HCT116 (cell line): ENCODE results near the gene NUCB2. TPM values are rescaled to one million over a fixed set of nuclear protein-coding genes. Genes with fewer than 3 reads are reported as not detected.

ENCODE experiments used
- ATAC-seq: fragments of 200-7000 bp; cut with Tn5 transposase; 2 replicates; pipeline ENCODE4 v1.9.1; 2020; ENCODE audit warnings: mild to moderate bottlenecking, moderate library complexity
- BruUV-seq: library from RNA; stranded (reverse); fragments of 400-500 nt; replicated peaks from 2 replicates; lab custom pipeline; 2021; lab: Mats Ljungman, UMichigan
- CTCF ChIA-PET: fragments of 300-600 bp; sonication (Branson Sonifier 250); formaldehyde crosslinking; loops from one replicate; lab custom pipeline; 2021; ENCODE audit warnings: antibody characterized with exemption; lab: Charles Lee
- POLR2A ChIA-PET: fragments of 300-600, 350-600 bp; sonication (Branson Sonifier 250); formaldehyde crosslinking; loops from one replicate; lab custom pipeline; 2021; ENCODE audit warnings: antibody characterized with exemption; lab: Charles Lee
- RAD21 ChIA-PET, 2 experiments: fragments of 300-600 bp; sonication (Branson Sonifier 250); formaldehyde crosslinking; loops; one replicate each; lab custom pipeline; 2023; ENCODE audit warnings: low total read pairs in 2 of 2; ENCODE audit not compliant: uncharacterized antibody in 2 of 2, unreplicated experiment in 2 of 2, low non-redundant PET in 1 of 2; lab: Charles Lee
- DNase-seq: peaks from one replicate; pipeline ENCODE4 v3.0.0-alpha.2; 2010; ENCODE audit warnings: low read depth, low spot score
- H2AFZ ChIP-seq: fragments of 200-600 bp; shearing (Covaris generic), sonication (generic); 2 replicates; pipeline ENCODE4 v1.6.1; 2017; ENCODE audit warnings: low read depth, mixed run types, mixed read lengths, antibody characterized with exemption, low read length; ENCODE audit not compliant: poor library complexity, severe bottlenecking
- H3K27ac ChIP-seq: 2 replicates; pipeline ENCODE4 v1.5.1; 2012; ENCODE audit warnings: low read depth, low read length
- H3K27me3 ChIP-seq: fragments of 200-600 bp; sonication (generic); 2 replicates; pipeline ENCODE4 v1.6.1; 2016; ENCODE audit warnings: mixed run types, low read length, mixed read lengths; ENCODE audit not compliant: insufficient read depth
- H3K36me3 ChIP-seq, 2 experiments: fragments of 200-500 bp in 1 of 2; fragments of 200-600 bp in 1 of 2; sonication (Bioruptor generic) in 1 of 2; sonication (generic) in 1 of 2; 2 replicates each; pipeline versions ENCODE4 v1.5.1 to v1.6.1; 2014 to 2016; ENCODE audit warnings: low read length in 2 of 2, inconsistent platforms in 1 of 2, mixed read lengths in 1 of 2, mixed run types in 1 of 2; ENCODE audit not compliant: insufficient read depth in 2 of 2, control insufficient read depth in 1 of 2
- H3K4me1 ChIP-seq, 2 experiments: fragments of 200-600 bp in 1 of 2; sonication (generic) in 1 of 2; 2 replicates each; pipeline versions ENCODE4 v1.5.1 to v1.6.1; 2012 to 2017; ENCODE audit warnings: low read length in 2 of 2, inconsistent platforms in 1 of 2, mild to moderate bottlenecking in 1 of 2, mixed read lengths in 1 of 2, mixed run types in 1 of 2, moderate library complexity in 1 of 2; ENCODE audit not compliant: insufficient read depth in 2 of 2, control insufficient read depth in 1 of 2
- H3K4me2 ChIP-seq: fragments of 200-600 bp; sonication (generic); 2 replicates; pipeline ENCODE4 v1.6.1; 2017; ENCODE audit warnings: mixed run types, low read length, mixed read lengths
- H3K4me3 ChIP-seq, 2 experiments: fragments of 200-600 bp in 1 of 2; sonication (generic) in 1 of 2; replicated peaks in 1 of 2; 2 replicates each; pipeline ENCODE4 v1.5.1; 2011 to 2016; ENCODE audit warnings: low read length in 2 of 2, control low read depth in 1 of 2, low read depth in 1 of 2, mild to moderate bottlenecking in 1 of 2, mixed read lengths in 1 of 2, mixed run types in 1 of 2
- H3K79me2 ChIP-seq: fragments of 200-600 bp; sonication (generic); 2 replicates; pipeline ENCODE4 v1.6.1; 2017; ENCODE audit warnings: mild to moderate bottlenecking, mixed run types, low read length, moderate library complexity, mixed read lengths; ENCODE audit not compliant: insufficient read depth
- H3K9ac ChIP-seq: fragments of 200-600 bp; sonication (generic); 2 replicates; pipeline ENCODE4 v1.6.1; 2016; ENCODE audit warnings: low read length, mixed read lengths
- H3K9me2 ChIP-seq: fragments of 200-600 bp; sonication (generic), shearing (Covaris generic); 2 replicates; pipeline ENCODE4 v1.6.1; 2017; ENCODE audit warnings: mixed run types, mild to moderate bottlenecking, moderate library complexity; ENCODE audit not compliant: insufficient read depth
- H3K9me3 ChIP-seq, 2 experiments: fragments of 200-500 bp in 1 of 2; fragments of 200-600 bp in 1 of 2; sonication (Bioruptor generic) in 1 of 2; sonication (generic) in 1 of 2; 2 replicates each; pipeline ENCODE4 v1.6.1; 2014 to 2017; ENCODE audit warnings: low read length in 2 of 2, mixed read lengths in 2 of 2, inconsistent platforms in 1 of 2, low read depth in 1 of 2, mild to moderate bottlenecking in 1 of 2, mixed run types in 1 of 2, moderate library complexity in 1 of 2; ENCODE audit not compliant: control insufficient read depth in 1 of 2, insufficient read depth in 1 of 2
- H4K20me1 ChIP-seq: fragments of 200-600 bp; sonication (generic), shearing (Covaris generic); 2 replicates; pipeline ENCODE4 v1.6.1; 2017; ENCODE audit warnings: mixed run types, mild to moderate bottlenecking, moderate library complexity; ENCODE audit not compliant: insufficient read depth
- ATF3 ChIP-seq: IDR thresholded peaks from 2 replicates; pipeline ENCODE4 v1.6.1; 2012
- CBX3 ChIP-seq: IDR thresholded peaks from 2 replicates; pipeline ENCODE4 v1.6.1; 2012; ENCODE audit warnings: low read depth
- CEBPB ChIP-seq: IDR thresholded peaks from 2 replicates; pipeline ENCODE4 v1.6.1; 2012; ENCODE audit warnings: low read depth
- CTCF ChIP-seq, 3 experiments: fragments of 200-600 bp in 1 of 3; sonication (generic) in 1 of 3; IDR thresholded peaks in 2 of 3; conservative IDR thresholded peaks in 1 of 3; 2 replicates each; pipeline ENCODE4 v1.5.1; 2012 to 2017; ENCODE audit warnings: low read depth in 2 of 3, low read length in 2 of 3, antibody characterized with exemption in 1 of 3, borderline replicate concordance in 1 of 3, control low read depth in 1 of 3, mild to moderate bottlenecking in 1 of 3, mixed read lengths in 1 of 3, mixed run types in 1 of 3, moderate library complexity in 1 of 3; ENCODE audit not compliant: insufficient read depth in 1 of 3
- EGR1 ChIP-seq: IDR thresholded peaks from 2 replicates; pipeline ENCODE4 v1.6.1; 2012; ENCODE audit warnings: low read depth
- ELF1 ChIP-seq: IDR thresholded peaks from 2 replicates; pipeline ENCODE4 v1.6.1; 2012; ENCODE audit warnings: low read depth, borderline replicate concordance
- JUND ChIP-seq: IDR thresholded peaks from 2 replicates; pipeline ENCODE4 v1.6.1; 2012
- MAX ChIP-seq: IDR thresholded peaks from 2 replicates; pipeline ENCODE4 v1.6.1; 2012
- POLR2A ChIP-seq: IDR thresholded peaks from 2 replicates; pipeline ENCODE4 v1.7.0; 2011; ENCODE audit warnings: borderline replicate concordance; ENCODE audit not compliant: insufficient read depth, insufficient read length; ENCODE audit errors: extremely low read depth
- POLR2AphosphoS5 ChIP-seq: IDR thresholded peaks from 2 replicates; pipeline ENCODE4 v1.6.1; 2011; ENCODE audit warnings: mild to moderate bottlenecking, low read depth, low read length, moderate library complexity
- SIN3A ChIP-seq: IDR thresholded peaks from 2 replicates; pipeline ENCODE4 v1.6.1; 2012; ENCODE audit warnings: low read depth
- SP1 ChIP-seq: IDR thresholded peaks from 2 replicates; pipeline ENCODE4 v1.6.1; 2012; ENCODE audit warnings: low read depth
- TCF7L2 ChIP-seq: IDR thresholded peaks from 2 replicates; pipeline ENCODE4 v1.7.0; 2011; ENCODE audit warnings: borderline replicate concordance, inconsistent platforms; ENCODE audit not compliant: insufficient read depth, insufficient read length; ENCODE audit errors: extremely low read depth
- YY1 ChIP-seq: IDR thresholded peaks from 2 replicates; pipeline ENCODE4 v1.6.1; 2011; ENCODE audit warnings: low read length, low read depth, moderate library complexity, mild to moderate bottlenecking; ENCODE audit not compliant: insufficient replicate concordance; ENCODE audit errors: extremely low read depth
- ZNF274 ChIP-seq: fragments of 200-500 bp; sonication (Bioruptor generic); IDR thresholded peaks from 2 replicates; pipeline ENCODE4 v1.6.1; 2014; ENCODE audit warnings: mild to moderate bottlenecking, low read depth, low read length, inconsistent platforms
- intact Hi-C: fragments of 100-400 bp; cut with micrococcal nuclease; formaldehyde crosslinking; loops from 2 replicates; pipeline ENCODE4 v1.10.0; 2022
- total RNA-seq: library from RNA; stranded (reverse); gene quantifications from one replicate; pipeline ENCODE4 v1.2.1, GENCODE V29; 2021; ENCODE audit not compliant: unreplicated experiment
- TF ChIP-seq, protein P1 (sequence below): IDR thresholded peaks from 2 replicates; pipeline ENCODE4 v1.6.1; 2012; ENCODE audit warnings: low read depth
- TF ChIP-seq, protein P2 (sequence below): IDR thresholded peaks from 2 replicates; pipeline ENCODE4 v1.6.1; 2011; ENCODE audit warnings: mild to moderate bottlenecking, low read length, moderate library complexity; ENCODE audit not compliant: insufficient replicate concordance; ENCODE audit errors: extremely low read depth

The NUCB2 gene
- total RNA-seq, 1 experiment from 2014 or later = 40.6 TPM

GRCh38 chr11:17300372-17300771 is 23.8 kb downstream of the NUCB2 start:
- intact Hi-C loops = no loop called here
- no peak overlapping the region for H3K27ac ChIP-seq
- H3K27me3 ChIP-seq = no peaks in the 10 kb centered on the region
- no peaks in the 10 kb centered on the region for H4K20me1 ChIP-seq
- H2AFZ ChIP-seq = no peak overlapping the region
- H3K4me1 ChIP-seq = no peaks in the 10 kb centered on the region
- no peak overlapping the region for H3K9ac ChIP-seq
- POLR2A ChIA-PET = no interaction called here
- H3K4me2 ChIP-seq = no peak overlapping the region
- no peak for ATAC-seq
- H3K9me2 ChIP-seq = no peaks in the 10 kb centered on the region
- DNase-seq = no peak
- CTCF ChIA-PET = no interaction called here
- BruUV-seq = no TSS peak
- TF ChIP-seq MAX (no peak), ELF1 (no peak), EGR1 (no peak), ZNF274 (no peak), CEBPB (no peak), ATF3 (no peak), YY1 (no peak), CTCF (IDR thresholded peaks at IDR 0.05 in 2 of 3, conservative IDR thresholded peaks at IDR 0.05 in 1 of 3; ENCODE audit: borderline replicate concordance in 1 of 3, insufficient read depth in 1 of 3, low read depth in 2 of 3, low read length in 2 of 3) (no peak), JUND (no peak), TCF7L2 (no peak), SIN3A (no peak), SP1 (no peak), POLR2A (no peak), POLR2AphosphoS5 (no peak), CBX3 (no peak)
- TF ChIP-seq, protein P1, sequence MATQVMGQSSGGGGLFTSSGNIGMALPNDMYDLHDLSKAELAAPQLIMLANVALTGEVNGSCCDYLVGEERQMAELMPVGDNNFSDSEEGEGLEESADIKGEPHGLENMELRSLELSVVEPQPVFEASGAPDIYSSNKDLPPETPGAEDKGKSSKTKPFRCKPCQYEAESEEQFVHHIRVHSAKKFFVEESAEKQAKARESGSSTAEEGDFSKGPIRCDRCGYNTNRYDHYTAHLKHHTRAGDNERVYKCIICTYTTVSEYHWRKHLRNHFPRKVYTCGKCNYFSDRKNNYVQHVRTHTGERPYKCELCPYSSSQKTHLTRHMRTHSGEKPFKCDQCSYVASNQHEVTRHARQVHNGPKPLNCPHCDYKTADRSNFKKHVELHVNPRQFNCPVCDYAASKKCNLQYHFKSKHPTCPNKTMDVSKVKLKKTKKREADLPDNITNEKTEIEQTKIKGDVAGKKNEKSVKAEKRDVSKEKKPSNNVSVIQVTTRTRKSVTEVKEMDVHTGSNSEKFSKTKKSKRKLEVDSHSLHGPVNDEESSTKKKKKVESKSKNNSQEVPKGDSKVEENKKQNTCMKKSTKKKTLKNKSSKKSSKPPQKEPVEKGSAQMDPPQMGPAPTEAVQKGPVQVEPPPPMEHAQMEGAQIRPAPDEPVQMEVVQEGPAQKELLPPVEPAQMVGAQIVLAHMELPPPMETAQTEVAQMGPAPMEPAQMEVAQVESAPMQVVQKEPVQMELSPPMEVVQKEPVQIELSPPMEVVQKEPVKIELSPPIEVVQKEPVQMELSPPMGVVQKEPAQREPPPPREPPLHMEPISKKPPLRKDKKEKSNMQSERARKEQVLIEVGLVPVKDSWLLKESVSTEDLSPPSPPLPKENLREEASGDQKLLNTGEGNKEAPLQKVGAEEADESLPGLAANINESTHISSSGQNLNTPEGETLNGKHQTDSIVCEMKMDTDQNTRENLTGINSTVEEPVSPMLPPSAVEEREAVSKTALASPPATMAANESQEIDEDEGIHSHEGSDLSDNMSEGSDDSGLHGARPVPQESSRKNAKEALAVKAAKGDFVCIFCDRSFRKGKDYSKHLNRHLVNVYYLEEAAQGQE = no peak
- TF ChIP-seq, protein P2, sequence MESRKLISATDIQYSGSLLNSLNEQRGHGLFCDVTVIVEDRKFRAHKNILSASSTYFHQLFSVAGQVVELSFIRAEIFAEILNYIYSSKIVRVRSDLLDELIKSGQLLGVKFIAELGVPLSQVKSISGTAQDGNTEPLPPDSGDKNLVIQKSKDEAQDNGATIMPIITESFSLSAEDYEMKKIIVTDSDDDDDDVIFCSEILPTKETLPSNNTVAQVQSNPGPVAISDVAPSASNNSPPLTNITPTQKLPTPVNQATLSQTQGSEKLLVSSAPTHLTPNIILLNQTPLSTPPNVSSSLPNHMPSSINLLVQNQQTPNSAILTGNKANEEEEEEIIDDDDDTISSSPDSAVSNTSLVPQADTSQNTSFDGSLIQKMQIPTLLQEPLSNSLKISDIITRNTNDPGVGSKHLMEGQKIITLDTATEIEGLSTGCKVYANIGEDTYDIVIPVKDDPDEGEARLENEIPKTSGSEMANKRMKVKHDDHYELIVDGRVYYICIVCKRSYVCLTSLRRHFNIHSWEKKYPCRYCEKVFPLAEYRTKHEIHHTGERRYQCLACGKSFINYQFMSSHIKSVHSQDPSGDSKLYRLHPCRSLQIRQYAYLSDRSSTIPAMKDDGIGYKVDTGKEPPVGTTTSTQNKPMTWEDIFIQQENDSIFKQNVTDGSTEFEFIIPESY = no peak
- H3K79me2 ChIP-seq = no peaks in the 10 kb centered on the region
- RAD21 ChIA-PET = no interaction called here
- no peaks in the 10 kb centered on the region for H3K9me3 ChIP-seq
- peaks cover 0 to 4% of the 10 kb centered on the region in 2 experiments; a peak in 2 of 4 replicates for H3K36me3 ChIP-seq
- no peak overlapping the region for H3K4me3 ChIP-seq
